ENCODE measurements around the gene FOXR1.

FOXR1 gene, protein sequence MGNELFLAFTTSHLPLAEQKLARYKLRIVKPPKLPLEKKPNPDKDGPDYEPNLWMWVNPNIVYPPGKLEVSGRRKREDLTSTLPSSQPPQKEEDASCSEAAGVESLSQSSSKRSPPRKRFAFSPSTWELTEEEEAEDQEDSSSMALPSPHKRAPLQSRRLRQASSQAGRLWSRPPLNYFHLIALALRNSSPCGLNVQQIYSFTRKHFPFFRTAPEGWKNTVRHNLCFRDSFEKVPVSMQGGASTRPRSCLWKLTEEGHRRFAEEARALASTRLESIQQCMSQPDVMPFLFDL

DNA sequence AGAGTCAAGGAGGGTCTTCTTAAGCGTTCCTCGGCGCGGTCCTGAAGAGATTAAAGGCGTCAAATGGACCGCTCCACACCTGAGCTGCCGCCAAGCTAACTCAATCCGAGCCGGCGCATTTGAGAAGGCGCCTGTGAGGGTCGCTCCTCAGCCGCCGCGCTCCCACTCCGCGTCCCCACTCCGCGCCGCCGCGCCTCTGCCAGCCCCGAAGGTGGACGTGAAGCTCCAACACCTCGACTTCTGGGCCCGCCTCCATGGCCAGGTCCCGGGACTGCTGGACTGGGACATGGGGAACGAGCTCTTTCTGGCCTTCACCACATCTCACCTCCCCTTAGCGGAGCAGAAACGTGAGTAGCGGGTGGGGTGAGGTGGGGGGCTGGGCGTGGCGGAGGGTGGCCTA is at the start of gene FOXR1:
TSS of gene FOXR1 (plus strand) at position 116 of the 400 bp plus-strand sequence. CDS start at position 287, 171 bp downstream.
- no peak for DNase-seq (ENCODE audit: low read depth in 4 of 4, low spot score in 1 of 4)

DNA sequence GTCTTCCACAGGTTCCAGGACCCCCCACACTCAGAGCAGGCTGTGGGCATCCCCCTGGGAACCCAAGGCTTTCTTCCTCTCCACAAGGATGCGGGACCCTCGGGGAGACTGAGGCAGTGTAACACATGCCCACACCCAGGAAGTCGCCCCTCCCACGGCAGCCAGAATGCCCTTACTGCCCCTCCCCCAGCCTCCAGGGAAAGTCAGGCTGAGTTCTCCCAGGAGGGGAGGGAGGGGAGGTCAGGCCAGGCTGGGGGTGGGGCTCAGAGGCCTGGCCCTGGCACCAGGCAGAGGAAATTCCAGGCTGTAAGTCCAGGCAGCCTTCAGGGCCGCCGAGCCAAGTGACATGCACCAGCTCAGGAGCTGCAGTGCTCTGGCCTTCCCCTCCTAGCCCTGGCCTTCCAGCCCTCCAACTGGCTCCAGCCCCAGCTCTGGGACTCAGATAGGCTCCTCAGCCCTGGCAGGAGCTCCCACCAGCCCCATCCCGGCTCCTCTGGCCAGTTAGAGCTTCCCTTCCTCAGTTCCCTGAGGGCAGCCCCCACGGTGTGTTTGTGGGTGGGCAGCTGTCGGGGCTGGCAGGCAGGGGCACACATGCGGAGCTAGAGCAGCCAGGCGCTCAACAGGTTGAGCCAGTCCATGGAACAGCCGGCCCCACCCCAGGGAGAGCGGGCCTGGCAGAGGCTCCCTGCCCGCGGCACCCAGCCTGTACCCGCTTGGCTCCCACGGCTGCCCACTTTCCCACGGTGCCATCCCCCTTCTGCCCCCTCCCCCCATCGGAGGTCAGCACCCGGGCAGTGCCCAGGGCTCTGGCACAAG is 49.4 kb upstream of the FOXR1 start:
- DNase-seq (ENCODE audit: low read depth in 4 of 4, low spot score in 1 of 4) = no peak

GRCh38 chr11:118922745-118923627 is 48.6 kb upstream of the FOXR1 start:
- no peak for DNase-seq (ENCODE audit: low read depth in 4 of 4, low spot score in 1 of 4)

- no peak for DNase-seq (ENCODE audit: low read depth in 4 of 4, low spot score in 1 of 4)
Observed at GRCh38 chr11:118923721-118924587, 47.6 kb upstream of the FOXR1 start.

- no peak for DNase-seq (ENCODE audit: low read depth in 4 of 4, low spot score in 1 of 4)
Observed at GRCh38 chr11:118924591-118925585, 46.7 kb upstream of the FOXR1 start.

GRCh38 chr11:118927554-118928100 is 43.9 kb upstream of the FOXR1 start:
- DNase-seq (ENCODE audit: low read depth in 4 of 4, low spot score in 1 of 4) = no peak

DNA sequence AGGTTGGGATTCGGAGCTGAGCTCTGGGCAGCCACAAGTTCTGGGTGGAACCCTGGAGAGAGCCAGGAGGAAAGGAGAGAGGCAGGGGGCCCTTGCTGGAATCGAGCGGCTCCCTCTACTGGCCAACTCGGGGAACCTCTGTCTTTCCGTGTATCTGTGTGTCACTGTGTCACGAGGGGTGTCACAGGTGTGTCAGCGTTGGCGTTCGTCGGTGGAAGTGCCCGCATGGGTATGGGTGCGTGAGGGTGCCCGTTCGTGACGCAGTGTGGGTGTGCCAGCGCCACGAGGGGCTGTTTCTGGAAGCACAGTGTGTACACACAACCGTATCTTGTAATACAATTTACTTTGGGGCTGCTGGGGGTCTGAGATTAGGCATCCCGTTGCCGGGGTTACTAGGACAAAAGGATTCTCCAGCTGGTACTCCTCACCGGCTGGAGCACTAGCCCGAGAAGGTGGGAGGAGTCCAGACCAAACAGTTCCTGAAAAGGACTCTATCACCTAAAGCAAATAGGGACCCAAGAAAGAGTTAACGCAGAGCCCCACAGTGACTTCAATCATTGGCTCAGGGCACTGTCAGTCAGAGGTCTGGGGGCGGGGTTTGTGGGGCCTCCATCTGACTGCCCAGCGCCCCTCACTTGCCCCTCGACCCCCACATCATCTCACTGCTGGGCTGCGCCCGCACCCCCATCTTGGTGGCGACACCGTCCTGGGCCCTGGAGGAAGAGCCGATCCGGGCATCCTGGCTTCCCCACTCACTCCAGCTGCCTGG is 43.3 kb upstream of the FOXR1 start:
- DNase-seq (ENCODE audit: low read depth in 4 of 4, low spot score in 1 of 4) = peak in 3 of 4 experiments; percentile 87 to 96 (median 90)

DNA sequence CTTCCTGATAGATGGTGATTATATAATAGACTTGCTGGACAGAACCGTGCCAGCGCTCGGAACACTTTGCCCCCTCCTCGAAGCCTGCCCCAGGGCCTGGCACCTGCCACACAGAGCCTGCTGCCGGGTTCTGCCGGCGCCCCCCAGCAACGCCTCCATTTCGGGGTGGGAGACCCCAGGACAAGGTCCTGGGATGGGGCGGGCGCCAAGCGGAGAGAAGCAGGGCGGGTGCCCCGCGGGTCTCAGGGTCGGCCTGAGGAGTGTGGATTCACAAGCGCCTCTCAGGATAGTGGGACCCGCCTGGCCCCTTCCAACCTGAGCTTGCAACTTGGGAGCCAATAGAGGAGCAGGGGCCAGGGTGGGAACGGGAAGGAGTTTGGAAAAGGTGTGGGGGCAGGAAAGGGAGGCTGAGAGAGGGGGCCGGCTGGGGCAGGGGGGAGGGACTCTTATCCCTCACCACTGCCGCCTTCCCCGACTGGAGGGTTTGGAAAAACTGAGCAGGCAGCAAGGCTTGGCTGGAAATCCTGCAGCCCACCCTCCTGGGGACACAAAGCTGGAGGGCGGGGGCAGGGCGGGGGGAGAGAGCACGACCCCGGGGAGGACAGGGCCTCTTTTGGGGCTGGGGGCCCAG is 42.6 kb upstream of the FOXR1 start:
- DNase-seq (ENCODE audit: low read depth in 4 of 4, low spot score in 1 of 4) = no peak

- peak in 2 of 4 experiments; percentile 61 to 71 for DNase-seq (ENCODE audit: low read depth in 4 of 4, low spot score in 1 of 4)
Observed at GRCh38 chr11:118929501-118930093, 42.0 kb upstream of the FOXR1 start.

DNA sequence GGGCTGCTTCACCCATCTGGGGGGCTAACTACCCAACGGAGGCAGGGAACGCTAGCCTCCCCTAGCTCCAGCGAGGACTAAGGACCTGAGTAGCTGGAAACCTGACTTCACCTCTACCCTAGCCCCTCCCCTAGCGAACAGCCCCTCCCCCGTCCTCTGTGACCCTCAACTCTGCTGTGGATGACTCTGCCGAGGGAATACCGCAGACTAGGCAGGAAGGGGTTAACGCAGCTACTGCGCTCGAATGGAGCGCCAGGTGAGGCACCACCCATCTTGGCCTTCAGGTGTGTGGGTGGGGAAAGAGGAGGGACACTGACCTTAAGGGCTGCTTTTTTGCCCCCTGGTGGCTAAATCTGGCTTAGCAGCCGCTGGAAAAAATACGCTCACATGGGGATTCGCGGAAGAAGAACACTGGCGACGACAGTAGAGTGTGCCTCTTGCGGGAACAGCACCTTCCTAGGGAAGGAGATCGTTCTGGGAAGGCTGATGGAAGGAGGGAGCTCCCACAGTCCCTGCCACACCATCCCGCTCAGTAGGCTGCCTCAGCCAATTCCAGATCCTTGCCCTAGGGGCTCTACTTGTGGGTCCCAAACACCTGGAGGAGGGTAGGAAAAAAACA is 41.4 kb upstream of the FOXR1 start:
- DNase-seq (ENCODE audit: low read depth in 4 of 4, low spot score in 1 of 4) = peak in 3 of 4 experiments; percentile 71 to 84 (median 79)

GRCh38 chr11:118931571-118931970 is 40.0 kb upstream of the FOXR1 start:
- DNase-seq (ENCODE audit: low read depth in 4 of 4, low spot score in 1 of 4) = no peak

GRCh38 chr11:118933486-118933885 is 38.1 kb upstream of the FOXR1 start:
- no peak for DNase-seq (ENCODE audit: low read depth in 4 of 4, low spot score in 1 of 4)

DNA sequence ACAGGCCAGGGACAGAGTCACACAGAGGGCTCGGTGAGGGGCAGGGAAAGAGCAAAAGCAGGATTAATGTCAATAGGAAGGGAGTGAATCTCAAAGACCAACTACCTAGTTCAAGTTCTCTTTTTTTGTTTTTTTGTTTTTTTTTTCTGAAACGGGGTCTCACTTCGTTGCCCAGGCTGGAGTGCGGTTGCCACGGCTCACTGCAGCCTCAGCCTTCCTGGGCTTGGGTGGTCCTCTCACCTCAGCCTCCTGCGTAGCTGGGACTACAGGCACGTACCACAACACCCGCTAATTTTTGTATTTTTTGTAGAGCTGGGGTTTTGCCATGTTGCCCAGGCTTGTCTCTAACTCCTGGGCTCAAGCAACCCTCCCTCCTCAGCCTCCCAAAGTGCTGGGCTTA is 36.2 kb upstream of the FOXR1 start:
- DNase-seq (ENCODE audit: low read depth in 4 of 4, low spot score in 1 of 4) = no peak

DNA sequence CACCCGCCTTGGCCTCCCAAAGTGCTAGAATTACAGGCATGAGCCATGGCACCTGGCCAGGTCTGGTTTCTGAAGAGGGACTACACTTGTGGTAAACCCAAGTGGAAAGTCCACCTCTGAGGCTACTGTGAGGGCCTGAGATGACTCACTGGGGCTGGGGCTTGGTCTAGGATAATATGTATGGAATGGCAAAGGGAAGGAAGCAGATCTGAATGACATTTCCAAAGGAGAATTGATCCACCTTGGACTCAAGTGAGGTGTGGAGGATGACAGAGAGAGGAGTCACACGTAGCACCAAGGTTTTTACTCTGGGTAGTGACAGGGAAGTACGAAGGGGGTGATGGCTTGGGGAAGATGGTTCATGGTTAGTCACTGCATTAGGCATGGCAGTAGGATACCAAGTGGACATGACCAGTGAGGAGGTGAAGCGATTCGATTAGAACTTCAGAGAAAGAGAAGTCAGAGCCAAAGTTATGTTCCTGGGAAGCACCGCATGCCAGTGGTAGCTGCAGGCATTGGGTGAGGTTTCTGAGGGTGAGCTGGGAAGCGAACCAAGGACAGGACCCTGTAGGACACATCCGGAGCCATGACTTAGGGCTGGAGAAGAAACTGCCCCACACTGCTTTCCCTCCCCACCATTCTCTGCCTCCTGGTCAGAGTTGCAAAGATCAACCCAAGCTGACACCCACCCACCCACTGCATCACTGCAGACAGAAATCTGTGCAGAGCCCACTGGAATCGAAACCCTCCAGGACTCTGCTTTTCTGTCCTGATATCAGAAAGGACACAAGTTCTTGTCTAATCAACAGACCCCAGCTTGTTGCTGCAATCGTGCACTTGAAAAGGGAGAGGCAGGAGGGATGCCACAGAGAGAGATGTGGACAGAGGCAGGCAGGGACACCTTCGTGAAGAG is 32.8 kb upstream of the FOXR1 start:
- no peak for DNase-seq (ENCODE audit: low read depth in 4 of 4, low spot score in 1 of 4)

GRCh38 chr11:118939404-118939915 is 32.1 kb upstream of the FOXR1 start:
- DNase-seq (ENCODE audit: low read depth in 4 of 4, low spot score in 1 of 4) = no peak

All from stimulated activated CD4-positive, alpha-beta T cell treated with anti-CD3 and anti-CD28 coated beads, Interleukin-1b, Interleukin-23, amount 100 ng/mL, for 24 hours (primary cell).